NK-92 (cell line): ENCODE data around the gene COLEC11.
A peak's percentile ranks its signal among the peaks of the same experiment; 100 is the strongest.
"Not testable (repeated sequence)": the region's sequence is repeated elsewhere in the genome, so short reads cannot be mapped to it uniquely, and the experiment has no call there.

Experiments used
- DNase-seq: peaks from one replicate; lab custom pipeline; 2025; ENCODE audit not compliant: unreplicated experiment; lab: John Stamatoyannopoulos, UW

Gene COLEC11

GRCh38 chr2:3594493-3595281 is at the start of gene COLEC11:
TSS of gene COLEC11 (plus strand) at chr2:3595112. CDS start at chr2:3604341, 9,229 bp downstream.
- no peak for DNase-seq

GRCh38 chr2:3545788-3546478 is 49.0 kb upstream of the COLEC11 start:
- no peak for DNase-seq

GRCh38 chr2:3547915-3548314 is 47.0 kb upstream of the COLEC11 start:
- DNase-seq, result no peak

- no peak for DNase-seq
These were observed 41.0 kb upstream of the COLEC11 start for GRCh38 chr2:3553946-3554345.

- no peak for DNase-seq
These were observed 37.2 kb upstream of the COLEC11 start for GRCh38 chr2:3557639-3558204.

GRCh38 chr2:3558205-3559014 is 36.5 kb upstream of the COLEC11 start, which contains the start of gene RNASEH1:
TSS of gene RNASEH1 (minus strand) at chr2:3558333. CDS start at chr2:3558260, 73 bp downstream.
- DNase-seq, result peak; percentile 80

- DNase-seq, result no peak
These were observed 31.4 kb upstream of the COLEC11 start for GRCh38 chr2:3563521-3563976.

- DNase-seq, result no peak
These were observed 29.8 kb upstream of the COLEC11 start for GRCh38 chr2:3565117-3565516.

GRCh38 chr2:3566806-3567205 is 28.1 kb upstream of the COLEC11 start:
- no peak for DNase-seq

GRCh38 chr2:3569656-3570055 is 25.3 kb upstream of the COLEC11 start:
- not testable (repeated sequence) for DNase-seq

GRCh38 chr2:3571284-3571683 is 23.6 kb upstream of the COLEC11 start:
- no peak for DNase-seq

GRCh38 chr2:3572620-3573019 is 22.3 kb upstream of the COLEC11 start:
- no peak for DNase-seq

- no peak for DNase-seq
These were observed 20.8 kb upstream of the COLEC11 start for GRCh38 chr2:3574155-3574554.

GRCh38 chr2:3575534-3576262 is 19.2 kb upstream of the COLEC11 start:
- DNase-seq, result no peak

GRCh38 chr2:3576263-3576630 is 18.7 kb upstream of the COLEC11 start:
- DNase-seq, result not testable (repeated sequence)

- no peak for DNase-seq
These were observed 15.9 kb upstream of the COLEC11 start for GRCh38 chr2:3578987-3579386.

GRCh38 chr2:3580449-3580848 is 14.5 kb upstream of the COLEC11 start:
- no peak for DNase-seq

GRCh38 chr2:3581367-3582262 is 13.3 kb upstream of the COLEC11 start:
- no peak for DNase-seq

- DNase-seq, result no peak
These were observed 10.8 kb upstream of the COLEC11 start for GRCh38 chr2:3584076-3584475.
